GM18868 (cell line): ENCODE measurements around the gene UBE2L5.

Source experiments
- ATAC-seq: cut with Tn5 transposase; IDR thresholded peaks from one replicate; pipeline ENCODE4 v1.9.1; 2021; ENCODE audit warnings: mild to moderate bottlenecking, moderate library complexity; ENCODE audit not compliant: unreplicated experiment

UBE2L5 gene

DNA sequence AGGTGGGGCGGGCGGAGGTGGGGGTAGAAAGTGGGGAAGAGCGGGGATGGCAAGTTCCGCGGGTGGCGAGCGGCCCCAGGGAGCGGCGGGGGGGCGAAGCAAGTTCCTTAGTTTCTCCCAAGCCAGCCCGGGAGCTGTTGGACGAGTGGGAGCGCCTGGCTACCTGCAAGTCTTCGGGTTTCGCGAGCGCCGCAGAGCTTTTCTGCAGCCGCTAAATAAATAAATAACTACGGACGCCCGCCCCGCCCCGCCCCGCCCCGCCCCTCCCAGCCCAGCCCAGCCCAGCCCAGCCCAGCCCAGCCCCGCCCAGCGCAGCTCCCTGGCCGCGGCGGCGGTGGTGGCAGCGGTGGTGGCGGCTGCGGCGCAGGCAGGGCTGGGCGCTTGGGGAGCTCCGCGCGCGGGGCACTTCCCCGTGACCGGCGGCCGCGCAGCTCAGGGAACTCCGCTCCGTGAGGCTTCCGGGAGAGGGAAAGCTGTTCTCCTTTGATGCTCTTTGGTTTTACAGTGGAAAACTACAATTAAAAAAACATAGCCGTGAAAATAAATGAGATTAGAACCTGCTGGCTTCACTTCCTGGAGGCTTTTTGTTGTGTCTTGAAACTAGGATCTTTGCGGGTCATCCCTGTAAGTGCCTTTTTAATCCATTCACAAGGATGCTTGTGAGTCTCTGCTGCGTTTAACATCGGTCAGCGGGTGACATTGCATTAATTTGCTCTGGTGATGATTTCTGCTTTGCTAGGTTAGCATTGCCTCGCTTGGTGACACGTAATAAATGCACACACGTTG, at the start of gene UBE2L5:
TSS of gene UBE2L5 (plus strand) at position 440 of the 786 bp plus-strand sequence. CDS start 5,498 bp downstream, outside the sequence.
- ATAC-seq = peak; percentile 76

DNA sequence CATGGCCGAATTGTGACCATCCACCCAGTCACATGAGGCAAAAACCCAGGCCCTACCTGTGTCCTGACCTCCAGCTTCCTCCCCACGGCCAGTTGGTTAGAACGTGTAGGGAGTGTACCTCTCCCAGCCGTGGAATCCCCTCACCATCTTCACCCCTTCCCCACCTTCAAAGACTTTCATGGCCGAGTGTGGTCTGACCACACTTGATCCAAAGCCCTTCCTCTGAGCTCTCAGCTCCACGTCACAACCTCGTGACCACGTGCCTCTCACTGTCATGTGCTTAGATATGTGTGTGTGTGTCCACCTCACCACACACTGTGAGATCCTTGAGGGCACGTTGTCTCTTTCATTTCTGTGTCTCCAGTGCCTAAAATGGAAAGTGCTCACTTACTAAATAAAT, 48.6 kb upstream of the UBE2L5 start:
- ATAC-seq = no peak

DNA sequence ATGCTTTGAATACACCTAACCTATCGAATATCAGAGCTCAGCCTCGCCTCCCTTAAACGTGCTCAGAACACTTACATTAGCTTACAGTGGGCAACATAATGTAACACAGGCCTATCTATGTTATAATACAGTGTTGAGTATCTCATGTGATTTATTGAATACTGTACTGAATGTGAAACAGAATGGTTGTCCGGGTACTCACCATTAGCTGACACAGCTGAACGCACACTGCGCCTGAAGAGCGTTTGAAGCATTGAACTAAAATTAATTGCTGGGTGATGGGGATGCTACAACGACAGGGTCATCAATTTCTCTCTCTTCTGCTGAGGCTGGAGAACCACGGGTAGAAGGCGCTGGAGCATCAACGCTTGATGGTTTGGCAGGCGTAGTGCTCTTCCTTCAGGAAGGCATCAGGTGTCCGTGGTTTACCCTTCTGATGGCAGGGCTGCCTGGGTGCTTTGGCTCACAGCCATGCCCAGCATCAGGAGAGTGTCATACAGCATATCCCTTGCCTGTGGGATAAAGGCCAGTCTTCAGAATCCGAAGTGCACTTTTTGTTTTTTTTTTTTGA, 46.9 kb upstream of the UBE2L5 start:
- ATAC-seq = no peak

GRCh38 chr13:30376426-30377311, 45.6 kb upstream of the UBE2L5 start:
- ATAC-seq = peak; percentile 61

DNA sequence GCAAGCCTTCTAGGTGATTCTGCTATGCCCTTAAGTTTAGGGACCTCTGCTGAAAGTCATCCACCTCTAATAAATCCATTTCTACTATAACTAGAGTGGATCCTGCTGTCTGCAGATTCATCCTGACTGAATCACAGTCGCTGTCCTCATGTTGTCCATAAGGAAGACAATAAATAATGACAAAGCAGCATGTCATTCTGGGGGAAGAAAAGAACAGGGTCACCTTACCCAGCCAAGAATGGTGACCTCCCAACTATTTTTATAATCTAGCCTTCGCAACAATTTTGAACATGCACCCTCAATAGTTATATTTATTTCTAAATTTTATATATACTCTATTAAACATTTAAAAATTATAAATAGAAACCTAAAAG, 45.0 kb upstream of the UBE2L5 start:
- ATAC-seq = no peak

- no peak for ATAC-seq
Measured at GRCh38 chr13:30378191-30378590, 44.1 kb upstream of the UBE2L5 start.

DNA sequence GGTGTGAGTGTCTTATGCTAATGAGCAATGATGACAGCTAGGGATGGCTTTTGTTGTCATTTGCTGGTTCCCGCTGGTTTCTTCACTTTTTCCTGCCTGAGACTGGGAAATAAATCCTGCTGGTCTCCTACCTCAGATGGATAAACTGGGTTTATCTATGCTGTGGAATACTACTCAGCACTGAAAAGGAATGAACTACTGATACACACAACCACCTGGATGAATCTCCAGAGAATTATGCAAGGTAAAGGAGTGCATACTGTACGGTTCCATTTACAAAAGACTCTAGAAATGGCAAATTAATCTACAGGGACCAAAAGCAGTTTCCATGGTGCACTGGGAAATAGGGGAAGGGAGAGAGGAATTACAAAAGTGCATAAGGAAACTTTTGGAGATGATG, 41.2 kb upstream of the UBE2L5 start:
- no peak for ATAC-seq

DNA sequence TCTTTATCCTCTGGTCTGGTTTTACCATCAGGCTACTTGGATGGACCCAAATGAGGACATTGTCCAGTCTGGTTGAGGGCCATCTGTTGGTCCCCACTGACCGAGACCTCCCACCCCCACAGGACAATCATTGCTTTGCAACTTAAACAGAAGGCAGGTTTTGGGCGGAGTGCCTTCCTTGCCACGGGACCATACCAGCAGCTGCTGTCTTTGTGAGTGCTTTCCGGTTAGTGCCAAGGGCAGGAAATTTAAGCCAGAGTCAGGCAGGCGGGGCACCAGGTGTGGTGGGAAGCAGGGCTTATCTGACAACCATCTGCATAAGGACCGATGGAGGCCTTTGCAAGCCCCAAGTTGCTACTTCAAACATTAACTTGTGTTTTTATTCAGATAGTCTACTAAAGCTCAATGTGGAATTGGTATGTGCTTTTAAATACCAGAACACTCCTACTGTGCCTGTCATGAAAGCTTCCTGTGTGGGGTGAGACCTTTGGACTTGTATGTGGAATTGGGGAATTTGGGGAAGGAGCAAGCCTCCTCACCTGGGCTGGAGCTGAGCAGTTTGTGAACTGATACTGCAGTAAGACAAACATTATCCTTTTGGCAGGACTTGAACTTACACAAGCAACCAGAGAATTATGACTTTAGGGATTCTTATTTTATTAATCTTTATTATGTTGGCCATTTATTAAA, 39.3 kb upstream of the UBE2L5 start:
- no peak for ATAC-seq

- ATAC-seq = no peak
Measured at GRCh38 chr13:30388406-30389283, 33.6 kb upstream of the UBE2L5 start.

GRCh38 chr13:30391956-30392680, 30.2 kb upstream of the UBE2L5 start:
- ATAC-seq = no peak

DNA sequence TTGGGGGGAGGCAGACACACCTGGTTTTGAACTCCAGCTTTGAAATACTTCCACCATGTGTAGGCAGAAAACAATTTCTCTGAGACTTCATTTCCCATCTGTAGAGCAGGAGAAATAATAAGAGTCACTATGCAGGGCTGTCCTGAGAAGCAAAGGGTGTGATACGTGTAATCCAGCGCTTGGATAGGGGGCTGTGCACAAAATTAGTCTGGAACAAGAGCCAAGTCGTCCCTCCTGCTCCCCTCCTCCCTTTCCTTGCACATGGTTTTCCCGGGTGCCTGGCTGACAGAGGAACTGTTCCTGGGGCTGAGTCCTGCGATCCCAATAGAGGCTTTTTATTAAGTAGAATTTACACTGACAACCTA, 29.6 kb upstream of the UBE2L5 start:
- no peak for ATAC-seq

- peak; percentile 74 for ATAC-seq
Measured at GRCh38 chr13:30394751-30395191, 27.5 kb upstream of the UBE2L5 start.

DNA sequence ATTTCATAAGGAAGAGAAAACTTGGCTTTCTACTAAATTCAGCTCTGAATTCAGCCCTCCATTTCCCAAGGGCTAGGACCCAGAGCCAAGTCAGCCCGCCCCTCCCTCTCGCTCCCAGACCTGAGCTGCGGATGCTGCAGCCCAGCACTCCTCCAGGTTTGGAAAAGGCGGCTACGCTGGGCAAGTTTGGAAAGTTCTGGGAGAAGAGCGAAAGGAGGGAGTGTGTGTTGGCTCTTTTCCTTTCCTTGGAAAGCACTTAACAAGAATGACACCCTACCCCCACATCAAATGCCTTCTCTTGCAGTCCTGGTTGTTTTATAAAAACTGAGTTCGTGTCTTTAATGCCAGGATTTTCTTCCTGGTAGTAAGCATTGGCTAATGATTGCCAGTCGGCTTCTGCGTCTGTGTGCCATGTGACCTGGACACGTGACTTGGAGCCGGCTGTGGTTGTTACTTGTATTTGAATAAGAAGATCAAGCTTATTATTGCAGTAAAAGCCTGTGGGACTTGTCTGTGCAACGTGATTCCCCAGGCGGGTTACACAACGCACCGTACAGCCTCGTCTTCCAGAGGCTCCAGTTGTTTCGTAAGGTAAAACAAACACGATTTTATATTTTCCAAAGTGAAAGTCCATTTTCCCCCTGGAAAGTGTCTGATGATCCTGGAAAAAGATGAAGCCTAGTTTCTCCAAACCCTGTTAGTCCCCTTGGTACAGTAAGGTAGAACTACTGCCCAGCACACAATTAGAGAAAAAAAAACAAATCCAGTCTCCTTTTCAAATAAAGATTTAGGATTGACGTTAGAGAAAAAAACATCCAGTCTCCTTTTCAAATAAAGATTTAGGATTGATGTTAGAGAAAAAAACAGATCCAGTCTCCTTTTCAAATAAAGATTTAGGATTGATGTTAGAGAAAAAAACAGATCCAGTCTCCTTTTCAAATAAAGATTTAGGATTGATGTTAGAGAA, 26.8 kb upstream of the UBE2L5 start:
- ATAC-seq = peak; percentile 78

GRCh38 chr13:30396434-30397075, 25.7 kb upstream of the UBE2L5 start:
- no peak for ATAC-seq

DNA sequence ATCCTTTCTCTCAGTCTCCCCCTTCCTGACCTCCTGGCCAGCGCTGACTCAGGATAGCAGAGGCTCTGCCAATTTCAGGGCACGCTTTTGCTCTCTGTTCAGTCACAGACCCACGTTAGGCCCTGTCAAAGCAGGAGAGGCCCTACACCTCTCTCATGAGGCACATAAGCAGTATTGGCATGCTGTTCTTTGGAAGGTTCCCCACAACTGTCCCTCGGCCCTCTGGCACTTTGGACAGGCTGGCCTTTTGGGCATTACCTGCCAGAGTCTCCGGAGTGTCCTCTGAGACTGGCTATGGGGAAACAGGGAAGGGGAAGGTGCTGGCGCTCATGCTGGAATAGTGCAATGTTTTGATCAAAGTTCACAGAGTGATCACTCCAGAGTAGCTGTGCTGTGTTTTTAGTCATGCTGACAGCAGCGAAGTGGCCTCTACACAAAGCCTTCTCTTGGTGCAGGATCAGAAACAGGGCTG, 23.7 kb upstream of the UBE2L5 start:
- no peak for ATAC-seq

GRCh38 chr13:30400376-30400775, 21.9 kb upstream of the UBE2L5 start:
- no peak for ATAC-seq

- ATAC-seq = no peak
Measured at GRCh38 chr13:30401347-30401746, 20.9 kb upstream of the UBE2L5 start.

DNA sequence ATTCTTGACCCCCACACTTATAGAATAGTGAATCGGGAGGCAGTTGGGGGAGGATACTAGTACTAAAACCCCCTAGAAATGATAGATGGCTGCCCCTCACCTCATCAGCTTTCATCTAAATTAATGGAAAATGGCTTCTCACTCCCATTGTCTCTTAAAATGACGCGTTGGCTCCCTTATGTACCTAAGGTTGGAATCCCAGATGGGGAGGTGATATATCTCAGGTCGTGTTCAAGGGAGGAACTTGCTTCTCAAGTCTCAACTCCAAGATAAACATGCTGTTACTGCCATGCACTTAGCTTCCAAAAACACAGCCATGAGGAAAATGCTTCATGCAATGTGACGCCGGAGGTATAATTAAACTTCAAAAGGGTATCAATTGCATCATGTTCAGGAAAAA, 18.8 kb upstream of the UBE2L5 start:
- ATAC-seq = no peak
